Measurements from ENCODE around the gene NCOA5. TPM values are rescaled to one million over a fixed set of nuclear protein-coding genes. Genes with fewer than 3 reads are reported as not detected.
A peak's percentile ranks its signal among the peaks of the same experiment; 100 is the strongest.

Gene NCOA5
- total and polyA plus RNA-seq, 9 of the 15 experiments (the other 6 are each of a cell fraction or from before 2014, with no cell fraction given) = 3.9 to 22.8 (median 13.8) TPM

DNA sequence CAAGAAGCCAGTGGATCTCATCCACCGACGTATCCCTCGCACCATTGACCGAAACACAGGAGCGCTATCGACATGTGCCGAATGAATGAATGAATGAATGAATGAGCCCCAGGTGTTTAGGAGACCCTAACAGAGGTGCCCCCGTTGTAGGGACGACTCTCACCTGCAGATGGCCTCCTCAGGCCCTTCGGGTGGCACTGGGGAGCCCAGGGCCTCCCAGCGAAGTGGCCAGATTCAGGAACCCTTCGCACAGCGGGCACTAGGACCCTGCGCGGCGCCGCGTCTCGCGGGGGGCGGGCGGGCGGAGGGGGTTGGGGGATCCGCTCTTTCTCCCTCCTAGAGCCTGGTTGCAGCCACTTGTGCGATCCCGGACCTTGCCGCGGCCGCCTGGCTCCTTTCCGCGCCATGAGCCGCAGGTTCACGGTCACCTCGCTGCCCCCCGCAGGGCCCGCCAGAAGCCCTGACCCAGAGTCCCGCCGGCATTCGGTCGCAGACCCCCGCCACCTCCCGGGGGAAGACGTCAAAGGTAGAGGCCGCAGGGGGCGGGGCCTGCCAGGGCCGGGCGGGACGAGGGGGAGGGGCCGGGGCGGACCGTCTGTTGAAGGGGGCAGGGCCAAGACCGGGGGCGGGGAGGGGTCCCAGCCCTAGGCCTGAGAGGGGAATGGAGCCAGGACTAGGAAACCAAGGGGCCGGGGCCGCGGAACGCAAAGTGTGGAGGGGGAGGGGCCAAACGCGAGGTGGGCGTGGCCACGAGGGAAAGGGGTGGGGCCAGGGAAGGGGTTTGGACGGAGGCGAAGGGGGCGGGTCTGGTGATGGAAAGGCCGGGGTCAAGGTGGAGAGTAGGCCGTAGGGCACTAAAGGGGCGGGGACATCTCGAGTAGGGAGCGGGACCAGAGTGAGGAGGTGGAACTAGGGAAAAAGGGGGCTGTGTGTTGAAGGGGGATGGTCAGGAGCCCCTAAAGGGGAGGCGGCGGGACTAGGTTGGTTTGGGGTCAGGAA lies 68.1 kb downstream of the NCOA5 start (continued):
- TF ChIP-seq, protein P1, sequence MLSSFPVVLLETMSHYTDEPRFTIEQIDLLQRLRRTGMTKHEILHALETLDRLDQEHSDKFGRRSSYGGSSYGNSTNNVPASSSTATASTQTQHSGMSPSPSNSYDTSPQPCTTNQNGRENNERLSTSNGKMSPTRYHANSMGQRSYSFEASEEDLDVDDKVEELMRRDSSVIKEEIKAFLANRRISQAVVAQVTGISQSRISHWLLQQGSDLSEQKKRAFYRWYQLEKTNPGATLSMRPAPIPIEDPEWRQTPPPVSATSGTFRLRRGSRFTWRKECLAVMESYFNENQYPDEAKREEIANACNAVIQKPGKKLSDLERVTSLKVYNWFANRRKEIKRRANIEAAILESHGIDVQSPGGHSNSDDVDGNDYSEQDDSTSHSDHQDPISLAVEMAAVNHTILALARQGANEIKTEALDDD (IDR thresholded peaks at IDR 0.05) = no peak
- TF ChIP-seq ZNF431 (CRISPR knock-in tag; IDR thresholded peaks at IDR 0.05) = no peak
- TF ChIP-seq, protein P2, sequence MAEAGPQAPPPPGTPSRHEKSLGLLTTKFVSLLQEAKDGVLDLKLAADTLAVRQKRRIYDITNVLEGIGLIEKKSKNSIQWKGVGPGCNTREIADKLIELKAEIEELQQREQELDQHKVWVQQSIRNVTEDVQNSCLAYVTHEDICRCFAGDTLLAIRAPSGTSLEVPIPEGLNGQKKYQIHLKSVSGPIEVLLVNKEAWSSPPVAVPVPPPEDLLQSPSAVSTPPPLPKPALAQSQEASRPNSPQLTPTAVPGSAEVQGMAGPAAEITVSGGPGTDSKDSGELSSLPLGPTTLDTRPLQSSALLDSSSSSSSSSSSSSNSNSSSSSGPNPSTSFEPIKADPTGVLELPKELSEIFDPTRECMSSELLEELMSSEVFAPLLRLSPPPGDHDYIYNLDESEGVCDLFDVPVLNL (CRISPR knock-in tag; IDR thresholded peaks at IDR 0.05; ENCODE audit: low read depth) = no peak
- peak; percentile 58; the same call in 1 of the 2 replicates for TF ChIP-seq PHF8 (IDR thresholded peaks at IDR 0.05; ENCODE audit: borderline replicate concordance, low read length)
- TF ChIP-seq, protein P3, sequence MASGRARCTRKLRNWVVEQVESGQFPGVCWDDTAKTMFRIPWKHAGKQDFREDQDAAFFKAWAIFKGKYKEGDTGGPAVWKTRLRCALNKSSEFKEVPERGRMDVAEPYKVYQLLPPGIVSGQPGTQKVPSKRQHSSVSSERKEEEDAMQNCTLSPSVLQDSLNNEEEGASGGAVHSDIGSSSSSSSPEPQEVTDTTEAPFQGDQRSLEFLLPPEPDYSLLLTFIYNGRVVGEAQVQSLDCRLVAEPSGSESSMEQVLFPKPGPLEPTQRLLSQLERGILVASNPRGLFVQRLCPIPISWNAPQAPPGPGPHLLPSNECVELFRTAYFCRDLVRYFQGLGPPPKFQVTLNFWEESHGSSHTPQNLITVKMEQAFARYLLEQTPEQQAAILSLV (tag; IDR thresholded peaks at IDR 0.05) = no peak
- TF ChIP-seq, protein P4, sequence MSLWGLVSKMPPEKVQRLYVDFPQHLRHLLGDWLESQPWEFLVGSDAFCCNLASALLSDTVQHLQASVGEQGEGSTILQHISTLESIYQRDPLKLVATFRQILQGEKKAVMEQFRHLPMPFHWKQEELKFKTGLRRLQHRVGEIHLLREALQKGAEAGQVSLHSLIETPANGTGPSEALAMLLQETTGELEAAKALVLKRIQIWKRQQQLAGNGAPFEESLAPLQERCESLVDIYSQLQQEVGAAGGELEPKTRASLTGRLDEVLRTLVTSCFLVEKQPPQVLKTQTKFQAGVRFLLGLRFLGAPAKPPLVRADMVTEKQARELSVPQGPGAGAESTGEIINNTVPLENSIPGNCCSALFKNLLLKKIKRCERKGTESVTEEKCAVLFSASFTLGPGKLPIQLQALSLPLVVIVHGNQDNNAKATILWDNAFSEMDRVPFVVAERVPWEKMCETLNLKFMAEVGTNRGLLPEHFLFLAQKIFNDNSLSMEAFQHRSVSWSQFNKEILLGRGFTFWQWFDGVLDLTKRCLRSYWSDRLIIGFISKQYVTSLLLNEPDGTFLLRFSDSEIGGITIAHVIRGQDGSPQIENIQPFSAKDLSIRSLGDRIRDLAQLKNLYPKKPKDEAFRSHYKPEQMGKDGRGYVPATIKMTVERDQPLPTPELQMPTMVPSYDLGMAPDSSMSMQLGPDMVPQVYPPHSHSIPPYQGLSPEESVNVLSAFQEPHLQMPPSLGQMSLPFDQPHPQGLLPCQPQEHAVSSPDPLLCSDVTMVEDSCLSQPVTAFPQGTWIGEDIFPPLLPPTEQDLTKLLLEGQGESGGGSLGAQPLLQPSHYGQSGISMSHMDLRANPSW (CRISPR knock-in tag; IDR thresholded peaks at IDR 0.05) = no peak
- no peak for TF ChIP-seq SOX6 (IDR thresholded peaks at IDR 0.05)
- no peak for TF ChIP-seq HSF4 (CRISPR knock-in tag; IDR thresholded peaks at IDR 0.05; ENCODE audit: borderline replicate concordance)
- no peak for TF ChIP-seq POLR3A (IDR thresholded peaks at IDR 0.05; ENCODE audit: borderline replicate concordance, extremely low read depth, insufficient read depth, insufficient read length)
- no peak for TF ChIP-seq ARID1B (IDR thresholded peaks at IDR 0.05)
- TF ChIP-seq, protein P5, sequence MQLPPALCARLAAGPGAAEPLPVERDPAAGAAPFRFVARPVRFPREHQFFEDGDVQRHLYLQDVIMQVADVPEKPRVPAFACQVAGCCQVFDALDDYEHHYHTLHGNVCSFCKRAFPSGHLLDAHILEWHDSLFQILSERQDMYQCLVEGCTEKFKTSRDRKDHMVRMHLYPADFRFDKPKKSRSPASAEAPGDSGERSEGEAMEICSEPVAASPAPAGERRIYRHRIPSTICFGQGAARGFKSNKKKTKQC (CRISPR knock-in tag; IDR thresholded peaks at IDR 0.05) = no peak
- no peak for TF ChIP-seq ZNF699 (CRISPR knock-in tag; IDR thresholded peaks at IDR 0.05; ENCODE audit: insufficient replicate concordance)
- TF ChIP-seq CSDE1 (IDR thresholded peaks at IDR 0.05) = no peak
- TF ChIP-seq, protein P6, sequence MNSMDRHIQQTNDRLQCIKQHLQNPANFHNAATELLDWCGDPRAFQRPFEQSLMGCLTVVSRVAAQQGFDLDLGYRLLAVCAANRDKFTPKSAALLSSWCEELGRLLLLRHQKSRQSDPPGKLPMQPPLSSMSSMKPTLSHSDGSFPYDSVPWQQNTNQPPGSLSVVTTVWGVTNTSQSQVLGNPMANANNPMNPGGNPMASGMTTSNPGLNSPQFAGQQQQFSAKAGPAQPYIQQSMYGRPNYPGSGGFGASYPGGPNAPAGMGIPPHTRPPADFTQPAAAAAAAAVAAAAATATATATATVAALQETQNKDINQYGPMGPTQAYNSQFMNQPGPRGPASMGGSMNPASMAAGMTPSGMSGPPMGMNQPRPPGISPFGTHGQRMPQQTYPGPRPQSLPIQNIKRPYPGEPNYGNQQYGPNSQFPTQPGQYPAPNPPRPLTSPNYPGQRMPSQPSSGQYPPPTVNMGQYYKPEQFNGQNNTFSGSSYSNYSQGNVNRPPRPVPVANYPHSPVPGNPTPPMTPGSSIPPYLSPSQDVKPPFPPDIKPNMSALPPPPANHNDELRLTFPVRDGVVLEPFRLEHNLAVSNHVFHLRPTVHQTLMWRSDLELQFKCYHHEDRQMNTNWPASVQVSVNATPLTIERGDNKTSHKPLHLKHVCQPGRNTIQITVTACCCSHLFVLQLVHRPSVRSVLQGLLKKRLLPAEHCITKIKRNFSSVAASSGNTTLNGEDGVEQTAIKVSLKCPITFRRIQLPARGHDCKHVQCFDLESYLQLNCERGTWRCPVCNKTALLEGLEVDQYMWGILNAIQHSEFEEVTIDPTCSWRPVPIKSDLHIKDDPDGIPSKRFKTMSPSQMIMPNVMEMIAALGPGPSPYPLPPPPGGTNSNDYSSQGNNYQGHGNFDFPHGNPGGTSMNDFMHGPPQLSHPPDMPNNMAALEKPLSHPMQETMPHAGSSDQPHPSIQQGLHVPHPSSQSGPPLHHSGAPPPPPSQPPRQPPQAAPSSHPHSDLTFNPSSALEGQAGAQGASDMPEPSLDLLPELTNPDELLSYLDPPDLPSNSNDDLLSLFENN (IDR thresholded peaks at IDR 0.05; ENCODE audit: low read depth in 2 of 2, low read length in 2 of 2) = no peak
